ENCODE measurements around the gene TM4SF1.

The TM4SF1 gene

DNA sequence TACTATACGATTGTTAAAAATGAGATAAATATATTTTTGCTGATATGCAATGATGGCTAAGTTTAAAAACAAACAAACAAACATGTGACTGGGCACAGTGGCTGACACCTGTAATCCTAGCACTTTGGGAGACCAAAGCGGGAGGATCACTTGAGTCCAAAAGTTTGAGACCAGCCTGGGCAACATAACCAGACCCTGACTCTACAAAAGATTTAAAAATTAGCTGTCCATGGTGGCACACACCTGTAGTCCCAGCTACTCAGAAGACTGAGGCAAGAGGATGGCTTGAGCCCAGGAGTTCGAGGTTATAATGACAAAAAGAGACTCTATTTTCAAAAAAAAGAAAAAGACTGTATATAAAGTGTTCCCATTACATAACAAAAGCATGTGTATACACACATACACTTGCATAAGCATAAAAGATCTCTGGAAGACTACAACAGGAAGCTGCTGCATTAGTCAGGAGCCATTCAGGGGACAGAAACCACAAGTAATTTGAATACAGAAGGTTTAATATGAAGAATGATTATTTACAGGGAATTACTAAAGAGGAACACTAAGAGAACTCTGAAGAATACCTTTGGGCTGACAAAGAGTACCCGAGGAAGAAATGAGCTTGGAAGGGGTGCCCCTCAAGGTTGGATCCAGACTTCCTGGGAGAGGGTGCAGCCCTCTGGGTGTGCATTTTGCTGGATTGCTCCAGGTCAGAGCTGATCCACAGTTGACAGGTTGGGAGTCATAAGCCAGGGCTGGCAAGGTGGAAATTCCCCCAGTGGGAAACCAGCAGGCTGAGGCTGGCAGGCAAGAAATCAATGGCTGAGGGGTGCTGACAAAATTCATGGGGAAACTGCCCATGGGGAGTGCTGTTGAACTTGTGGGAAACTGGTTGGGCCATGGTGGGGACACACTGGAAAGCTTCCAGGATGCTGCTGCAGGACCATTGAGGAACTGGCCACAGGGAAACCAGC, 34.8 kb downstream of the TM4SF1 start:
- ATAC-seq, result peak; percentile 54
- no peak for TF ChIP-seq ESRRG (CRISPR knock-in tag; IDR thresholded peaks at IDR 0.05)
- TF ChIP-seq OSR1 (CRISPR knock-in tag; IDR thresholded peaks at IDR 0.05), result no peak
- TF ChIP-seq, protein P1, sequence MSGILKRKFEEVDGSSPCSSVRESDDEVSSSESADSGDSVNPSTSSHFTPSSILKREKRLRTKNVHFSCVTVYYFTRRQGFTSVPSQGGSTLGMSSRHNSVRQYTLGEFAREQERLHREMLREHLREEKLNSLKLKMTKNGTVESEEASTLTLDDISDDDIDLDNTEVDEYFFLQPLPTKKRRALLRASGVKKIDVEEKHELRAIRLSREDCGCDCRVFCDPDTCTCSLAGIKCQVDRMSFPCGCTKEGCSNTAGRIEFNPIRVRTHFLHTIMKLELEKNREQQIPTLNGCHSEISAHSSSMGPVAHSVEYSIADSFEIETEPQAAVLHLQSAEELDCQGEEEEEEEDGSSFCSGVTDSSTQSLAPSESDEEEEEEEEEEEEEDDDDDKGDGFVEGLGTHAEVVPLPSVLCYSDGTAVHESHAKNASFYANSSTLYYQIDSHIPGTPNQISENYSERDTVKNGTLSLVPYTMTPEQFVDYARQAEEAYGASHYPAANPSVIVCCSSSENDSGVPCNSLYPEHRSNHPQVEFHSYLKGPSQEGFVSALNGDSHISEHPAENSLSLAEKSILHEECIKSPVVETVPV (CRISPR knock-in tag; IDR thresholded peaks at IDR 0.05), result no peak
- no peak for TF ChIP-seq ZFP3 (CRISPR knock-in tag; IDR thresholded peaks at IDR 0.05)
- TF ChIP-seq, protein P2, sequence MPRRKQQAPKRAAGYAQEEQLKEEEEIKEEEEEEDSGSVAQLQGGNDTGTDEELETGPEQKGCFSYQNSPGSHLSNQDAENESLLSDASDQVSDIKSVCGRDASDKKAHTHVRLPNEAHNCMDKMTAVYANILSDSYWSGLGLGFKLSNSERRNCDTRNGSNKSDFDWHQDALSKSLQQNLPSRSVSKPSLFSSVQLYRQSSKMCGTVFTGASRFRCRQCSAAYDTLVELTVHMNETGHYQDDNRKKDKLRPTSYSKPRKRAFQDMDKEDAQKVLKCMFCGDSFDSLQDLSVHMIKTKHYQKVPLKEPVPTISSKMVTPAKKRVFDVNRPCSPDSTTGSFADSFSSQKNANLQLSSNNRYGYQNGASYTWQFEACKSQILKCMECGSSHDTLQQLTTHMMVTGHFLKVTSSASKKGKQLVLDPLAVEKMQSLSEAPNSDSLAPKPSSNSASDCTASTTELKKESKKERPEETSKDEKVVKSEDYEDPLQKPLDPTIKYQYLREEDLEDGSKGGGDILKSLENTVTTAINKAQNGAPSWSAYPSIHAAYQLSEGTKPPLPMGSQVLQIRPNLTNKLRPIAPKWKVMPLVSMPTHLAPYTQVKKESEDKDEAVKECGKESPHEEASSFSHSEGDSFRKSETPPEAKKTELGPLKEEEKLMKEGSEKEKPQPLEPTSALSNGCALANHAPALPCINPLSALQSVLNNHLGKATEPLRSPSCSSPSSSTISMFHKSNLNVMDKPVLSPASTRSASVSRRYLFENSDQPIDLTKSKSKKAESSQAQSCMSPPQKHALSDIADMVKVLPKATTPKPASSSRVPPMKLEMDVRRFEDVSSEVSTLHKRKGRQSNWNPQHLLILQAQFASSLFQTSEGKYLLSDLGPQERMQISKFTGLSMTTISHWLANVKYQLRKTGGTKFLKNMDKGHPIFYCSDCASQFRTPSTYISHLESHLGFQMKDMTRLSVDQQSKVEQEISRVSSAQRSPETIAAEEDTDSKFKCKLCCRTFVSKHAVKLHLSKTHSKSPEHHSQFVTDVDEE (CRISPR knock-in tag; IDR thresholded peaks at IDR 0.05), result no peak
- TF ChIP-seq ARNTL (CRISPR knock-in tag; IDR thresholded peaks at IDR 0.05; ENCODE audit: borderline replicate concordance, low read depth), result no peak
- TF ChIP-seq, protein P3, sequence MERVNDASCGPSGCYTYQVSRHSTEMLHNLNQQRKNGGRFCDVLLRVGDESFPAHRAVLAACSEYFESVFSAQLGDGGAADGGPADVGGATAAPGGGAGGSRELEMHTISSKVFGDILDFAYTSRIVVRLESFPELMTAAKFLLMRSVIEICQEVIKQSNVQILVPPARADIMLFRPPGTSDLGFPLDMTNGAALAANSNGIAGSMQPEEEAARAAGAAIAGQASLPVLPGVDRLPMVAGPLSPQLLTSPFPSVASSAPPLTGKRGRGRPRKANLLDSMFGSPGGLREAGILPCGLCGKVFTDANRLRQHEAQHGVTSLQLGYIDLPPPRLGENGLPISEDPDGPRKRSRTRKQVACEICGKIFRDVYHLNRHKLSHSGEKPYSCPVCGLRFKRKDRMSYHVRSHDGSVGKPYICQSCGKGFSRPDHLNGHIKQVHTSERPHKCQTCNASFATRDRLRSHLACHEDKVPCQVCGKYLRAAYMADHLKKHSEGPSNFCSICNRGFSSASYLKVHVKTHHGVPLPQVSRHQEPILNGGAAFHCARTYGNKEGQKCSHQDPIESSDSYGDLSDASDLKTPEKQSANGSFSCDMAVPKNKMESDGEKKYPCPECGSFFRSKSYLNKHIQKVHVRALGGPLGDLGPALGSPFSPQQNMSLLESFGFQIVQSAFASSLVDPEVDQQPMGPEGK (CRISPR knock-in tag; IDR thresholded peaks at IDR 0.05; ENCODE audit: borderline replicate concordance), result no peak
- TF ChIP-seq ZNF8 (CRISPR knock-in tag; IDR thresholded peaks at IDR 0.05), result no peak
- no peak for TF ChIP-seq ZNF70 (CRISPR knock-in tag; IDR thresholded peaks at IDR 0.05)
- no peak for TF ChIP-seq GLIS3 (CRISPR knock-in tag; IDR thresholded peaks at IDR 0.05)
- TF ChIP-seq RARB (CRISPR knock-in tag; IDR thresholded peaks at IDR 0.05), result no peak
- TF ChIP-seq ZFP30 (CRISPR knock-in tag; IDR thresholded peaks at IDR 0.05), result no peak
- TF ChIP-seq, protein P4, sequence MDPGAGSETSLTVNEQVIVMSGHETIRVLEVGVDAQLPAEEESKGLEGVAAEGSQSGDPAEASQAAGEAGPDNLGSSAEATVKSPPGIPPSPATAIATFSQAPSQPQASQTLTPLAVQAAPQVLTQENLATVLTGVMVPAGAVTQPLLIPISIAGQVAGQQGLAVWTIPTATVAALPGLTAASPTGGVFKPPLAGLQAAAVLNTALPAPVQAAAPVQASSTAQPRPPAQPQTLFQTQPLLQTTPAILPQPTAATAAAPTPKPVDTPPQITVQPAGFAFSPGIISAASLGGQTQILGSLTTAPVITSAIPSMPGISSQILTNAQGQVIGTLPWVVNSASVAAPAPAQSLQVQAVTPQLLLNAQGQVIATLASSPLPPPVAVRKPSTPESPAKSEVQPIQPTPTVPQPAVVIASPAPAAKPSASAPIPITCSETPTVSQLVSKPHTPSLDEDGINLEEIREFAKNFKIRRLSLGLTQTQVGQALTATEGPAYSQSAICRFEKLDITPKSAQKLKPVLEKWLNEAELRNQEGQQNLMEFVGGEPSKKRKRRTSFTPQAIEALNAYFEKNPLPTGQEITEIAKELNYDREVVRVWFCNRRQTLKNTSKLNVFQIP (CRISPR knock-in tag; IDR thresholded peaks at IDR 0.05; ENCODE audit: borderline replicate concordance, low read depth), result no peak
- TF ChIP-seq TCF4 (CRISPR knock-in tag; IDR thresholded peaks at IDR 0.05; ENCODE audit: borderline replicate concordance), result no peak
- no peak for TF ChIP-seq CSDC2 (CRISPR knock-in tag; IDR thresholded peaks at IDR 0.05)
- TF ChIP-seq TOX (CRISPR knock-in tag; IDR thresholded peaks at IDR 0.05; ENCODE audit: borderline replicate concordance), result no peak
- TF ChIP-seq ISL1 (CRISPR knock-in tag; IDR thresholded peaks at IDR 0.05), result no peak

DNA sequence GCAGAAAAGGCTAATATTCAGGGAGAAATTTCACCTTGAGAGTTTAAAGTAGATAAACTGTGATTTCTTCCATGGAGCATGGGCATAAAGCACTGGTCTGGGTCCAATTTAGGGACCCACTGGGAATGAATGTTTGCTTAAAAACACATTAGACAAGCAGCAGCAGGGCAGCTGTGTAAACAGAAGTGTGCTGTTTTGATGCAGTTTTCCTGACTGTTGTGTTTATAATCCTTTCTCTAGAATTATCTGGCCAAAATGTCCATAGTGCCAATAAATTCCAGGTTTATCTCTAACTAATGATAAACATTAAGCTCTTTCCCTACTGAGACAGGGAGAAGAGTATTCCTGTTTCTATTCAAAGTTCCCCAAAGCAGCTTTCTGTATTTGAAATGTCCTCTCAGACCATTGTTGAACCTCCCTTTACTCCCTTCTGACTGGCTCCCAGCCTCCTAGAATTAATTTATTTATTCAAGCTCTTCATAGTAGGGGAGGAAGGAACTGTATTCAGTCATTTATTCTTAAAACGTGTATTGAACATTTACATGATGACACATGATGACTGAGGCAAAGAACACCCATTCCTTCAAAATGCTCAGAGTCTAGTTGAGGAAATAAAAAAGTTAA, 37.0 kb downstream of the TM4SF1 start:
- TF ChIP-seq TCF4 (CRISPR knock-in tag; IDR thresholded peaks at IDR 0.05; ENCODE audit: borderline replicate concordance), result peak; percentile 43; the same call in 1 of the 2 replicates
- no peak for TF ChIP-seq ZFP30 (CRISPR knock-in tag; IDR thresholded peaks at IDR 0.05)
- no peak for TF ChIP-seq PPARA (CRISPR knock-in tag; IDR thresholded peaks at IDR 0.05; ENCODE audit: borderline replicate concordance)
- TF ChIP-seq, protein P3 (CRISPR knock-in tag; IDR thresholded peaks at IDR 0.05; ENCODE audit: borderline replicate concordance), result no peak
- TF ChIP-seq ZNF565 (CRISPR knock-in tag; conservative IDR thresholded peaks at IDR 0.05; ENCODE audit: low read depth), result no peak
- TF ChIP-seq RARB (CRISPR knock-in tag; IDR thresholded peaks at IDR 0.05), result no peak
- TF ChIP-seq, protein P2 (CRISPR knock-in tag; IDR thresholded peaks at IDR 0.05), result no peak
- peak; percentile 55 for ATAC-seq
